Posterior cingulate gyrus (tissue), 11 donors: ENCODE results near the gene MGAT2.
"Not testable (repeated sequence)": the region's sequence is repeated elsewhere in the genome, so short reads cannot be mapped to it uniquely, and the experiment has no call there.

Experiments
- DNase-seq, 10 donors: peaks; one replicate each; pipeline versions ENCODE4 v3.0.0 to v3.0.0-alpha.2; 2020 to 2021; ENCODE audit warnings: mixed read lengths in 3 of 10
- intact Hi-C: fragments of 100-400 bp; cut with DNase I; formaldehyde crosslinking; loops from one replicate; pipeline ENCODE4 v1.15.1; 2023

The MGAT2 gene

GRCh38 chr14:49620182-49621113 lies at the start of gene MGAT2, which contains the start of gene RPL36AL:
Gene MGAT2, plus strand, starts transcription at chr14:49620799. Its CDS starts 470 bp downstream, at chr14:49621269.
Gene RPL36AL, minus strand, starts transcription at chr14:49620626. Its CDS starts 1,522 bp downstream, at chr14:49619104.
- DNase-seq = peak; percentile 96 to 100 (median 99)
- intact Hi-C loops = loop anchor here (2.0 to 5.0 kb wide), 3 partner anchors 22 to 242 kb away; partner anchors contain the start of genes LRR1 and RPS29

- intact Hi-C loops = no loop called here
- no peak for DNase-seq
Measured at GRCh38 chr14:49574038-49574437, 46.6 kb upstream of the MGAT2 start.

DNA sequence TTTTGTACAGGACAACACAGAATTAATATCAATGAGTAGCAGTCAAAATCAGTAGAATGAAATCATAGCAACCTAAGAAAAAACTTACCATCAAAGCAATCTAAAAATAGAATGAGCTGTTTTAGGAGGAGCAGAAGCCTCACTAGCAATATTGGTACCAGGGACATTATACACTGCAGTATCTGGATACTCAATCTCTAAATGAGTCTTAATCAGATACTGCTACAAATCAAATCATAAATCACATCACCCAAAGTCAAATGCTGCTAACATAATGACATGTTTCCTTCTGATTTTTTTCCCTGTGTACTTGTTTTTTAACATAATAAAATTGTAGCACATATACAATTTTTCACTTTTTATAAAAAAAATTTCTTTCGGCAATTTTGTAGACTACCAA lies 42.5 kb upstream of the MGAT2 start:
- DNase-seq = no peak
- intact Hi-C loops = no loop called here

DNA sequence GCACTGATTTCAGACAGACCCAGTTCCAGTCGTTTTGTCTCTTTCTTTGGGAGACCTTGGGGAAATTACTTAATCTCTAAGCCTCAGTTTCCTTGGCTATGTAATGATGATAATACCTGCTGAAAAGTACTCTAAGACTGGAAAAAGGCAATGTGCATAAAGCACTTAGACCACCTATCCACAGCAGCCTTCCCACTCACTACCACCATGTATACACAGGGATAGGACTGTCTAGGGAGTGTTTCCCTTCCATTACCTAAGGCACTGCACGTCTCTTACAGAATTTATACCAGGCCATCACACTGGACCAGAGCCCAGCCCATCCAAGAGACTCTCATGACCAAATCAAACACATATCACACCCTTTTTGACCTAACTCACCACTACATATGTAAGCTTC lies 40.8 kb upstream of the MGAT2 start:
- intact Hi-C loops = no loop called here
- no peak for DNase-seq

GRCh38 chr14:49581209-49582112 lies 39.1 kb upstream of the MGAT2 start:
- intact Hi-C loops = no loop called here
- DNase-seq = no peak

- DNase-seq = no peak
- intact Hi-C loops = no loop called here
Measured at GRCh38 chr14:49582113-49582977, 38.3 kb upstream of the MGAT2 start.

GRCh38 chr14:49583629-49584028 lies 37.0 kb upstream of the MGAT2 start:
- DNase-seq = no peak
- intact Hi-C loops = no loop called here

DNA sequence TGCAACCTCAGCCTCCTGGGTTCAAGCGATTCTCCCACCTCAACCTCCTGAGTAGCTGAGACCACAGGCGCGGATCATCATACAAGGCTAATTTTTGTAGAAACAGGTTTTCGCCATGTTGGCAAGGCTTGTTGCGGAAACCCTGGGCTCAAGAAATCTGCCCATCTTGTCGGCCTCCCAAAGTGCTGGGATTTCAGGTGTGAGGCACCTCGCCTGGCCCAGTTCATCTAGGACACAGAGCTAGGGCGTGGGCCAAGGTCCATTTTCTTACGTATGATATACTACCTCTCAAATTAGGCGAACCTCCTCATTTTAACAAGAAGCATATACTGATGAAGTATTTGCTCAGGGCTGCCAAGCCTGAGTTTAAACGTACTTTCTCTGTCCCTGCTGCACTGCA lies 36.5 kb upstream of the MGAT2 start:
- DNase-seq = no peak
- intact Hi-C loops = no loop called here

- DNase-seq, intact Hi-C loops: not testable (repeated sequence)
Measured at GRCh38 chr14:49584981-49585640, 35.5 kb upstream of the MGAT2 start.

DNA sequence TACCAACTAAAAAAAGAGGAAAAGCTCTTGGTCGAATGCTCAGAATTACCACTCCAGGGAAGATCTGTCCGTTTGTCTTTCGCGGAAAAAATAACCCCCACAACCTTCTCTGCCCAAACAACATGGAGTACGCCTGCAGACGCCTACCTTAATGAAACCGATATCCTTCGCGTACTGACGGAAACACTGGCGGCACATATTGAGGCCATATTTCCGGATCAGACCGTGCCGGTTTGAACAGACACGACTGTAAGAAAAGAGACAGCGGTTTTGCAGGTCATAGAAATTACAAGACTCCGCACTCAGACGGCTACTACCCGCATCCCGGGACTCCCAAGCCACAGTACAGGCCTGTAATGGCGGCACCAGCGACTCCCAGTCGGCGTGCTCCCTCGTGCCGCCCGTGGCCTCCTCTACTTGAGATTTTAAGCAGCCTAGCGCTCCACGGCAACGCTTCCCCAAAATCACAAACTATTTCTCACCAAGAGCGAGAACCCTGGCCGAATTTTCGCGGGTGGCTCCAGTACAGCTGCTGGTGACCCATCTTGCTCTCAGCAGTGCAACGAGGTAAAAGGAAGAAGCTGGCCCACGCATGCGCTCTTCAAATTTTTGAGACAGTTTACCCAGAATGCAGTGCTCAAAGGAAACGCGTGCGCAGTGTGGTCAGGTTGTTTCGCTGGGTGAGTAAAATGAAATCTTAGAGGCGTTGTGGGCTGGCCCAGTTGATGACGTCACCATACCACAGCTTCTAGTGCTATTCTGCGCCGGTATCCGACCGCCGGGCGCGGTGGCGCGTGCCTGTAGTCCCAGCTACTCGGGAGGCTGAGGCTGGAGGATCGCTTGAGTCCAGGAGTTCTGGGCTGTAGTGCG lies 34.6 kb upstream of the MGAT2 start, which contains the start of gene RPS29:
RPS29 (minus strand) TSS at position 578 of the 870 bp plus-strand sequence; CDS start at position 544, 34 bp downstream.
- DNase-seq = peak; percentile 88 to 99 (median 94)
- intact Hi-C loops = loop anchor here (2.0 kb wide), 1 partner anchor 35 kb away; the partner anchor contains the start of genes MGAT2 and RPL36AL

- intact Hi-C loops = loop anchor here (2.0 kb wide), 1 partner anchor 34 kb away; the partner anchor contains the start of genes MGAT2 and RPL36AL
- DNase-seq = peak in 2 of 10 donors; percentile 15 to 25
Measured at GRCh38 chr14:49586673-49587460, 33.7 kb upstream of the MGAT2 start.

GRCh38 chr14:49589387-49589786 lies 31.2 kb upstream of the MGAT2 start:
- DNase-seq = no peak
- intact Hi-C loops = no loop called here

DNA sequence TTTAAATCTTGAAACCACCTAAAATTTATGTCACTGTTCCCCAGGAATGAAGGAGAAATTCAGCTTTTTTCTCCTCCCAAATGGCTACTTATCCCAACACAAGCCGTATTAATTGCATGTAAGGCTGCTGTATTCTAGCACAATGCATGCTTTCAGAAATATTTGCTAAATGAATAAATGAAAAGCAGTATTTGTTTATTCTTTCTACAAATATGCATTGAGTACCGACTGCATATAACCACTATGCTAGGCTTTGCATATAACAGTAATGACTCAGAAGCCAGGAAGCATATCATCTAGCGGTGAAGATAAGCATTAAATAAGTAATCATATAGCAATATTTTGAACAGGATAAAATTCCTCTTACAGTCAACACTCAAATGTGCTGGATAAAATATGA lies 27.6 kb upstream of the MGAT2 start:
- DNase-seq = no peak
- intact Hi-C loops = no loop called here

DNA sequence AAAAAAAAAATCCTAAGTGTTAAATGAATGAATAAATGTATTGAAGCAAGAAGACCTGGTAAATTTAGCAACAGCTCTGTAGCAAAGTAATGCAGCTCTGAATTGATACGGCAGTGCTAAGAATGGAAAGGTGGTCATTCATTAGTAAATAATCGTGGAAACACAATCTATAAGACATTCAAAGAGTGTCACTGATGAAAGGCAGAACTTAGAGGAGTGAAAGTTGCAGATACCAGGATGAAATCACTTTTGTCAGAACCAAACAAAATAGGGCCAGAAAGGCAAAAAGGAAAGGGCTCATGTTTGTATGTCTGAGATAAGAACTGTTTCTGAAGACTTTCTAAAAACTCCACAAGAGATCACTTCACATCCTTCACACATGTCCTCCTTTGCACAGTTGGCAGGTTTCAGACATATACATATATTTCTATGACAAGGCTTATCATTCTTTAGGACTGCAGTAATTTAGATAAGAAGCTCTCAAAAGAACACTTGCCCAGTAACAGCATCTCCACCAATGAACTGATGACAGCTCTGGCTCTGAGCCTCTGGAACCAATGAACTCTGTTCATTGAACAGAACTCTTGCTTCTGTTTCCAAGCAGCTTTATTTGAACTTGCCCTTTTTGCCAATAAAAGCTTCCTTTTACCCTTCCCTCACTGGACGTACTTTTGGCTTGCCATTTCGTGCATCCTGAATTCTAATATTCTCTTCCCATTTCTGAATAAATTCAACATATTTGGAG lies 26.1 kb upstream of the MGAT2 start:
- intact Hi-C loops = no loop called here
- DNase-seq = no peak

DNA sequence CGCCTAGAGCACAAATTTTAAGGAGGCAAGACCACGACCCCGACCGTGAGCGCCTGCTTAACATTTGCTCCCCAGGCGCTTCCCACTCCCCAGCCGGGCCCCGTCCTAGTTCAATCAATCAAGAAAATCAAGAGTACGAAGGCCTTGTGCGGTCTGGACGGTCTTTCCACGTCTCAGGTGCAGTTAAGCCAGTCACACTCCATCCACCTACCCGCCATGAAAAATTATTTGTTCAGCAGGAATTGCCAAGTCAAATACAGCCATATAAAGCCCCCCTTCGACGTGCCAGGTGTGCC lies 22.5 kb upstream of the MGAT2 start:
- intact Hi-C loops = loop anchor here (2.0 kb wide), 1 partner anchor 23 kb away; the partner anchor contains the start of genes MGAT2 and RPL36AL
- DNase-seq = no peak

- intact Hi-C loops = loop anchor here (2.0 kb wide), 1 partner anchor 22 kb away; the partner anchor contains the start of genes MGAT2 and RPL36AL
- peak; percentile 76 to 97 (median 84) for DNase-seq
Measured at GRCh38 chr14:49598485-49599300, 21.9 kb upstream of the MGAT2 start, which contains the start of gene LRR1. Gene LRR1, plus strand, starts transcription at chr14:49598940. Its CDS starts 81 bp downstream, at chr14:49599021.
